ENCODE measurements around the gene TRIM16.
"Not testable (repeated sequence)": the region's sequence is repeated elsewhere in the genome, so short reads cannot be mapped to it uniquely, and the experiment has no call there.

The TRIM16 gene

GRCh38 chr17:15683824-15684478 is at the start of gene TRIM16:
TRIM16 (minus strand) TSS chr17:15684311; CDS start chr17:15651609, 32,702 bp downstream.
- DNase-seq = peak in 55 of 56 donors; percentile 6 to 90 (median 68)

- DNase-seq = not testable (repeated sequence)
Observed at GRCh38 chr17:15733174-15733789, 49.2 kb upstream of the TRIM16 start.

- not testable (repeated sequence) for DNase-seq
Observed at GRCh38 chr17:15731900-15732299, 47.8 kb upstream of the TRIM16 start, which contains the start of gene TBC1D26. TBC1D26 (plus strand) TSS chr17:15732283; CDS start chr17:15735349, 3,066 bp downstream.

GRCh38 chr17:15730535-15730934 is 46.4 kb upstream of the TRIM16 start:
- DNase-seq = not testable (repeated sequence)

DNA sequence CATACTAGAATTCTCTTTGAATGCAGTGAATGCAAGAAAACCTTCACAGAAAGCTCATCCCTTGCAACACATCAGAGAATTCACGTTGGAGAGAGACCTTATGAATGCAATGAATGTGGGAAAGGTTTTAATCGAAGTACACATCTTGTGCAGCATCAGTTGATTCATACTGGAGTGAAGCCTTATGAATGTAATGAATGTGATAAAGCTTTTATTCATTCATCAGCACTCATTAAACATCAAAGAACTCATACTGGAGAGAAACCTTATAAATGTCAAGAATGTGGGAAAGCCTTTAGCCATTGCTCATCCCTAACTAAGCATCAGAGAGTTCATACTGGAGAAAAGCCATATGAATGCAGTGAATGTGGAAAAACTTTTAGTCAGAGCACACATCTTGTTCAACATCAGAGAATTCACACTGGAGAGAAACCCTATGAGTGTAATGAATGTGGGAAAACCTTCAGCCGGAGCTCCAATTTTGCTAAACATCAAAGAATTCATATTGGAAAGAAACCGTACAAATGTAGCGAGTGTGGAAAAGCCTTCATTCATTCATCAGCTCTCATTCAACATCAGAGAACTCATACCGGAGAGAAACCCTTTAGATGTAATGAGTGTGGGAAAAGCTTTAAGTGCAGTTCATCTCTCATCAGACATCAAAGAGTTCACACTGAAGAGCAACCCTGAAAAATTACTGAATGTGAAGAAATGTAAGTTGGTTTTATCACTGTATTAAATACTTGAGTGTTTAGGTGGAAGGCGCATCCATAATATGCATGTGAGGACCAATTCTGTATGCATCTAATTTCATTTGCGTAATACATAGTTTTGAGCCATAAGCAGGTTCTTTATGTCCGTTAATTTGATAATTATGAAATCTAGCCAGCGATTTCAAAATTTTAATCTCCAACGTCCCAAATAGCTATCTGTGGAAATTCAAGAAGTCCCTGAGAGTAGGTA is 32.8 kb upstream of the TRIM16 start:
- not testable (repeated sequence) for DNase-seq

DNA sequence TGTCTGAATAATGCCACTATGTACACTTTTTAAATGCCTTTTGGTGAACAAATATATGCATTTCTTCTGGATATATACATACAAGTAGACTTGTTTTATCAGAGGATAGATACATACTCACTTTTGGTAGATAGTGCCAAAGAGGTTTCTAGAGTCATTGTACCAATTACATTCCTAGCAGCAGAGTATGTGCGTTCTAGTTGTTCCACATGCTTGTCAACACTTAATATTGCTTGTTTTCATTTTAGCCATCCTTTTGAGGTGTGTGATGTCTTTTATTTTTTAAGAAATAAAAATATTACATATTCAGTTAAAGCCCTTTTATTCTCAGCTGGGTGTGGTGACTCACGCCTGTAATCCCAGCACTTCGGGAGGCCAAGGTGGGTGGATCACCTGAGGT is 24.8 kb upstream of the TRIM16 start:
- not testable (repeated sequence) for DNase-seq

- DNase-seq = not testable (repeated sequence)
Observed at GRCh38 chr17:15704813-15705212, 20.7 kb upstream of the TRIM16 start.

GRCh38 chr17:15704239-15704638 is 20.1 kb upstream of the TRIM16 start:
- not testable (repeated sequence) for DNase-seq

DNA sequence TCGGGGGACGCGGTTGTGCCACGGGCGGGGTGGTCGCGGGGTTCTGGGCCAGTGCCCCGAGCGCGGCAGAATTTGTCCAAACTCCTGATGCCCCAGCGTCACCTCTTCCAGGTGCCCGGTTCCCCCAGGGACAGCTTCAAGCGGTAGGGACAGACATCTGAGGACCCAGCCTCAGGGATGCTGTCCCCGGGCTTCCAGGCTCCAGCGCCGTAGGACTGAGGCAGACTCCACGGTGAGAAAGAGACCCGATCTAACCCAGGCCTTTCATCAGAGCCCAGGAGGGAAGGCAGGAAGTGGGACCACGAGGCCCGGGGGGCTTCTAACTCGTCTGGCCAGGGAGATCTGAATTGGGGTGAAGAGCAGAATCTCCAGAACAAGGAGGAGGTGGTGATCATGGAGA is 15.8 kb upstream of the TRIM16 start:
- not testable (repeated sequence) for DNase-seq

GRCh38 chr17:15699413-15699924 is 15.4 kb upstream of the TRIM16 start, which contains the start of gene ZNF286A:
ZNF286A (plus strand) TSS chr17:15699752; CDS start chr17:15700330, 578 bp downstream.
- DNase-seq = peak; percentile 57 to 100 (median 97)

- not testable (repeated sequence) for DNase-seq
Observed at GRCh38 chr17:15698967-15699366, 14.9 kb upstream of the TRIM16 start.

DNA sequence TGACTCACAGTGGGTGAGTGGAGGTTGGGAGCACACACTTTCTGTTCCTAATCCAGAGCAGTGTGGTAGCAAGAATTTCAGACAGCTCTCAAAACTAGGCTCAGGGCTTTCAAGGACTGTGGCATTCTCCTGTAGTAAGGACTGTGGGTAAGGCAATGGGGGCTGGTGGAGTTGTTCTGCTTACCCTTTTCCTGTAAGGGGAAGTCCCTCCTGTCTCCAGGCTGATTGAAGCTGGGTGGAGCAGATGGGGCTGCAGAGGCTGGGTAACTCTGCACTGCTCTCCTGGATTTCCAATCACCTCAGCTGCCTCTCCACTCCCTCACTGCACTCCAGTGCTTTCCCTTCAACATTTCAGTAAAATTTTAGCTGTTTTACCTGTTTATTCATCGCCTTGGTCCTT is 3.4 kb upstream of the TRIM16 start:
- DNase-seq = not testable (repeated sequence)

DNA sequence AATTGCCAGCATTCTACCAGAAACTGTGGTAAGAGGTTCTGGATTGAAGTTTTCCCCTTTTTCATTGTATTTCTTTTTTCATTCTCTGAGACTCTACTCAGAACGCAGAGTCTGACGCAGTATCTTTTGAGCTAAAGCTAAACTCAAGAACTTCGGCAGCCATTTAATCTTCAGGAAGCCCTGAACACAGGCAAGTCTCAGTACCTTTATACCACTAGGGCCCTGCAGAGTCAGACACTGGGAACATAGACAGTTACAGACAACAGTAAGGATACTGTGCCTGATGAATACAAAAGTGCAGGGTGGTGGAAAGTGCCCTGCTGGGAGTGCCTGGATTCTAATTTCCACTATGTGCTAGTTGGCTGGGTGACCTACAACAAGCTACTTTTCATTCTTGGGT is 976 bp downstream of the TRIM16 start:
- DNase-seq = not testable (repeated sequence)

DNA sequence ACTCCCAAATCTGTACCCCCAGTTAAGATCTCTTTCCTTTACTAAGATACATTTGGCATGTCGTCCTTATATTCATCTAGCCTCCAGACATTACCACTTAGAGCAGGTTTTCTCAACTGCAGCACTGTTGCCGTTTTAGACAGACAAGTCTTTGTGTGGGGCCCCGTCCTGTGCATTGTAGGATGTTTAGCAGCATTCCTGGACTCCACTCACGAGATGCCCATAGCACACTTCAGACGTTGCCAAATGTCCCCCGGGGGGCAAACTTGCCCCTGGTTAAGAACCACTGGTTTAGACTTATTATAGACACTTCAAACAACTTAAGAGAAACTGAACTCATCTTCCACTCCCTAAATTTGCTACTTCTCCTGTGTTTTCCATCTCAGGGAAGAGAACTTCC is 8.1 kb downstream of the TRIM16 start:
- not testable (repeated sequence) for DNase-seq

DNA sequence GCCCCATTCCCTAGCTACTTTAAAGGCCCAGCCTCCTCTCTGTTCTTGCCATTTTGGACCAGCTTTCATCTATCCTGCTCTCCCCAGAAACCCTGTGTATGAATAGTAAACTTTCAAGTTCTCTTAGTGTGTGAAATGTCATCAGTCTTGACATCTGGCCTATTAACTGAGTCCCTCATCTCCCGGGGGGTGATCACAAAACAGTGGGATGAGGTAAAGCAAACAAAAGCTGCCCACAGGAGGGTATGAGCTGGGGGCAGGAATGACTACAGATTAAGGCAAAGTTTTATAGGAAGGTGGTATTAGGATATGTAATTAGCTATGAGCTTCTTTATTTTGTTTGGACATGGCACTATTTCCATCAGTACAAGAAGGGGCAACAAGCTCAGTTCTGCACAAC is 9.5 kb downstream of the TRIM16 start:
- DNase-seq = not testable (repeated sequence)

GRCh38 chr17:15669526-15669925 is 14.6 kb downstream of the TRIM16 start:
- not testable (repeated sequence) for DNase-seq

GRCh38 chr17:15663691-15664090 is 20.4 kb downstream of the TRIM16 start:
- no peak for DNase-seq

DNA sequence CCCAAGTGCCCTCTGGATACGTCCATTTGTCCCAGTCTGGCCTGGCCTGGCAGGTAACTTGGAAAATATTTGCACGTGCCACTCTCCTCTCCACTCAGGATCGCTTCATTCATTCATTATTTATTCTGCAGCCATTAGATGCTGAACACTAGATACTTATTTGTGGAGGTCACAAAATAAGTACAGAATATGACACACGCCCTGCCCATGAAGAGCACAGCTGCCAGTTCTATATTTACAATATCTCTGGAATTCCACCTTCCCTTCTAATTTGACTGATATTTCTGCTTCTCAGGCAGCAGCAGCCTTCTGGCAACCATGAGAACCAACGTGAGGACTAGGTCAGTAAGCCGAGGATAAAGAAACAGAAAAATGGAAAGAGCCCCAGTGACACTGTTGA is 20.9 kb downstream of the TRIM16 start:
- no peak for DNase-seq

DNA sequence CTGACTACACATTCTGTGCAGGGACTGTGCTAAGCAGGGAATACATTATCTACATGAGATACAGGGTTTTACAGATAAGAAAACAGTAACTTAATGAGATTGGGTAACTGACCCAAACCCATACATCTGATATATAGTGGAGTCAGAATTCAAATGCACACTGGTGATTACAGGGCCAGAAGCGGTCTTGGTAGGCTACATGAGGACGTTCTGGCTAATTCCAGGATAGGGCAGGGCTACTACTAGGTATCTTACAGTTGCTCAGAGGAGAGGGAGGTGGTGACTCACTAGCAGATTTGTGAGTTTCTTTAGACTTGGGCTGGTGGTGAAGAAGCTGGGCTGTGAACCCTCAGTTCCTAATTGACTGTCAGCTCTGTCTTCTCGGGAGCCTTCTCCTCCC is 21.4 kb downstream of the TRIM16 start:
- no peak for DNase-seq

DNA sequence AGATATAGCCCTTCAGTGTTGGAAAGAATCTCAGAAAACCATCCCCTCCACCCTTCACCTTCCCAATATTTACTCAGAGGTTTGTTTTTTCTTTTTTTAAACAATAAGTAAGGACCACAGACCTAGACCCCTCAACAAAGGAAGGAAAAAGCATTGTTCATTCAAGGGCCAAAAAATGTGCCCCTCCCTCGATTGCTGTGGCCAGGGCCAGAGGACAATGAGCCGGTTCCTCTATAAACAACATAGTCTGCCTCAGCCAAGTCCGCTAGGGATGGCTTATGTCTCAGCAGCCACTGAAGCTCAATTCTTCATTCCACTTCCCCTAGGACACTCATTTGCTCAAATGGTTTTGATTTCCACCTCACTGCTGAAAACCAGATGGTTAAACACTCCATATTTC is 24.0 kb downstream of the TRIM16 start:
- no peak for DNase-seq

DNA sequence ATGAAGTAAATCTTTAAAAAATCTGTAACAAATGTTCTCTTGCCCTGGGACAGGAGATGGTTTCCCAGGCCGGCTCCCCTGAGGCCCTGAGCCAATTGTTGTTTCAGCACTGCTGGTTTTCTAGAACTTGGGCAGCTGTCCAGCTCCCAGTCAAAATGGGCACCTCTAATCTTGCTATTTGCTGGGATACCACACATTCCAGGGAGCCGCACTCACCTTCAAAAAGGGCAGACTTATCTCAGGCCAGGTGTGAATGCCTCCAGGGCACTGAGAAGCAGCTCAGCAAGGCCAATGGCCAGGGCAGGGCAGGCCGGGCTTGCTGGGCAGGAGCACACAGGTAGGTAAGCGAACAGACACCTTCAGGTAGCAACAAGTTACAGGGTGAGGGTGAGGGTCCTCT is 24.4 kb downstream of the TRIM16 start:
- DNase-seq = no peak
